NCI-H146 treated with DMSO at 0.1 percent for 48 hours (cell line): Measurements from ENCODE around the gene SLC12A8.

Experiments used
- DNase-seq: peaks from one replicate; lab custom pipeline; 2025; ENCODE audit not compliant: unreplicated experiment; lab: John Stamatoyannopoulos, UW

SLC12A8 gene

GRCh38 chr3:125033616-125034015 is 178.9 kb downstream of the SLC12A8 start:
- no peak for DNase-seq

- no peak for DNase-seq
These were observed 179.4 kb downstream of the SLC12A8 start for GRCh38 chr3:125033135-125033534.

GRCh38 chr3:125032683-125033082 is 179.9 kb downstream of the SLC12A8 start:
- no peak for DNase-seq
